GM12892 (cell line): ENCODE results near the gene C1orf50.

ENCODE experiments used
- POLR2A ChIP-seq: IDR thresholded peaks from 2 replicates; pipeline ENCODE4 v1.6.1; 2011; ENCODE audit warnings: low read depth, low read length, control low read depth
- POLR2AphosphoS5 ChIP-seq: IDR thresholded peaks from 2 replicates; pipeline ENCODE4 v1.6.1; 2011; ENCODE audit warnings: low read depth, low read length, control low read depth
- TAF1 ChIP-seq: IDR thresholded peaks from 2 replicates; pipeline ENCODE4 v1.6.1; 2011; ENCODE audit warnings: low read depth, mild to moderate bottlenecking, control low read depth, low read length, borderline replicate concordance

DNA sequence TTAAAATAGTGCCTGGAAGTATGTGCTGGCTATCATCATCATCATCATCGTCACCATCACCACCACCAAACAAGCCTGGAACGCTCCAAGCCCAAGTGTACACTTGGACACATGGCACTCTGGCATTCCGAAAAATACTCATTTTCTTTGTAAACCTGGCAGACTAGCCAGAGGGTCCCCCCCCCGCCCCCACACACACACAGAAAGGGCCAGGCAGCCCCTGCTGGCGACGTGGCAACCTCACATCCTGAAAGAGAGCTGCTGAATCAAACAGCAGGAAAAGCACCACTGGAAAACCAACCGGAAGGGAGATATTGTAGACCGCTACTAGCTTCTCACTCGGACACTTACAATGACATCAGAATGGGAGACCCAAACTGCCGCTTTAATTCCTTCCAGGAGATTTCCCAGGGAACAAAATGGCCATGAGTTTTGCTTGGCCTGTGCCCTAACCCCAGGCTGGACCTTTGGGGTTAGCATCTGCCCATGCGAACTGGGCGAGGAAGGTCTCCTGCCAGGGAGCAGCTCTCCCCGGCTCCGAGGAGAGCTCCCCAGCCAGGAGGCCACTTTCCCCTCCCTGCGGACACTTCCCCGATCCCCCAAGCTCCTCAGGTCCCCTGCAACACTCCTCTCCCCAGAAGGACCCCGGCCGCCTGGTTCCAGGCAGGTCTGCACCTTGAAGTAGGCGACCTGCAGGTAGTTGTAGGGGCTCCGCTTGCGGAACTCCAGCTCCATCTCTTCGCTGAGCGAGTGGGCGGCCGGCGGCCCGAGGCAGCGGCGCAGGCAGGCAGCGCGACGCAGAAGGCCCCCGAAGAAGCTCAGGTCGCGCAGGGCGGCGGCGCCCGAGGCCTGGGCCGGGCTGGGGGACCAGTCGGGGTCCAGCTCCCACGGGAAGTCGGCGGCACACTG is 963 bp upstream of the C1orf50 start:
- no peak for TF ChIP-seq POLR2A
- TF ChIP-seq POLR2AphosphoS5, result no peak
- no peak for TF ChIP-seq TAF1
